CD4-positive, alpha-beta T cell treated with Interleukin-1 beta for 1 hour (primary cell): ENCODE data around the gene KCNIP3.
"Not testable (repeated sequence)": the region's sequence is repeated elsewhere in the genome, so short reads cannot be mapped to it uniquely, and the experiment has no call there.

Experiments used
- DNase-seq, 2 donors: peaks; one replicate each; pipeline ENCODE4 v3.0.0-alpha.2; 2020 to 2022

The KCNIP3 gene

DNA sequence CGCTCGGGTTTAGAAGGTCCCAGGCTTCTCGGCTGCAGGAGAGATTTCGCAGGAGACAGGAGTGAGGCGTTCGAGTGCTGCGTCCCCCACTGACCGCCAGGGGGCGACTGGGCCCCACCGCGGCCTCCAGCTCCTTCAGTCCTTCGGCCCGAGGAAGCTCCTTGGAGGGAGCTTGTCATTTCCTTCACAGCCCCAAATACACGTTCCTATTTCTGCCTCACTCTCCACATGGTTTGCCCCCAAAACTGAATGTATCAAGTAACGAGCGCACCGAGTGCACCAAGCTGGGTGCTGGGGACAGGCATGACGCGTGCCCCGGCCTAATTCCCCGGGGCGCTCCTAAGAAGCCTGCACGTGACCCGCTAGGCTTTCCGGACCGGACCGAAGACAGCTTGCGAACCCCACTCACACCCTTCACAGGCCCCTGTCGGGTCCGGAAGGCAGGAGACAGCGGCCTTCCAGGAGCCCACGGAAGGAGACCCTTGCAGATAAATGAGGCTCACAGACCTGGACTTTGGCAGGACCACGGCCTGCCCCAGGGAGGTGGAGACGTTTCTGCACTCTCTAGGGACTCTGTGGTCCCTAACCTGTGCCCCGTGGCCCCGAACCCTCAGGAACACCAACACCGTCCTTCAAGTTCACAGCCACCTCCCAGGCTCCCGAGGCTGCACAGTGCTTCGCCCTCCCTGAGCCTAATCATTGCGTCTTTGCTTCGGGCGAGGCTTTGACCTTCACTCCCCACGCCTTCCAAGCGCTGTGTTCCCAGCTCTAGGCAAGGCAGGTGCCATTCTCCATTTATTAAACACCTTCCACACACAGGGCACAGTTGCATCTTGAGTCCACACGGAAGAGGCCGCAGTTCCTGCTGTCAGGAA lies 92.3 kb downstream of the KCNIP3 start:
- peak; percentile 11 to 17 for DNase-seq

DNA sequence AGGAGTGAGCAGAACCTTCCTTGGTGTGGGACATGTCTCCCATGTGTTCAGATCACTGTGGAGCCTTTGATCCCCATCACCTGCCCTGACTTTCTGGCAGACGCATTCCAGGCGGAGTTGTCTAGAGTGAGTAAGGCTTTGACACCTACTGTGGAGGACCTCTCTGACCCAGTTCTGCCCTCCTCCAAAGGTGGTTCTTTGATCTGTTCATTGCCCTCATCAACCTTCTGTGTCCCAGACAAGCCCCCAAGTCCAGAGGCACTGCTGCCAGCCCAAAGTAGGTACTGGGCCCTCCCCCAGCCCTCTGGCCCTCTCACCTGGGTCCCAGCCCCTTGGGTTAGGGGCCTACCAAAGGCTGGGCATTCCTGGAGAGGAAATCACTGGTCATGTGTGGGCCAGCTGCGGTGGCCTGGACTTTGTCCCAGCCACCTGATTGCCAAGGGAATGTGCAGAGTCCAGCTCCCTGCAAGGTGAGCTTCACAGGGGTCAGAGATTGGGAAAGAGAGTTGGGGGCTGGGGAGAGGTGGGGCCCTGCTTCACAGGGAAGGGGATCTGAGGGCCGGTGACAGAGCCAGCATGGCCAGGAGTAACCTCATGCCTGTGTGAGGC lies 93.2 kb downstream of the KCNIP3 start:
- DNase-seq, result no peak

DNA sequence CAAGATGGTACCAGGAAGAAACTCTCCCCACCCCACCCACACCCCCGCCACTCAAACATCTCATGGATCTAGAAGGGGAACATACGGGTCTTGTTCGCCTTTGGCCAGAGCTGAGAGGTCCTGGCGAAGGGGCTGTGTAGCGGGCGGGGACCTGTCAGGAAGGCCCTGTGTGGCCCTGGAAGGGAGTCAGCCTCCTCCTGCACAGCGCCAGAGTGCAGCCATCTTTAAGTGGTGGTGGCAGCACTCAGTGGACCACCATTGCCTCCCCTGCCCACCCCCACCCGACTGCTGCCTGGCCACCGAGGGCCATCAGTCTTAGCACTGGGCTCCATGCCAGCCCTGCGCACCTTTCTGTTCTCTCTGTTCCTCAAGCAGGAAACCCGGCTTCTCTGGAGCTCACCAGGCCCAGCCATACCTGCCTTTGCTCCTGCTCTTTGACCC lies 93.8 kb downstream of the KCNIP3 start:
- no peak for DNase-seq

DNA sequence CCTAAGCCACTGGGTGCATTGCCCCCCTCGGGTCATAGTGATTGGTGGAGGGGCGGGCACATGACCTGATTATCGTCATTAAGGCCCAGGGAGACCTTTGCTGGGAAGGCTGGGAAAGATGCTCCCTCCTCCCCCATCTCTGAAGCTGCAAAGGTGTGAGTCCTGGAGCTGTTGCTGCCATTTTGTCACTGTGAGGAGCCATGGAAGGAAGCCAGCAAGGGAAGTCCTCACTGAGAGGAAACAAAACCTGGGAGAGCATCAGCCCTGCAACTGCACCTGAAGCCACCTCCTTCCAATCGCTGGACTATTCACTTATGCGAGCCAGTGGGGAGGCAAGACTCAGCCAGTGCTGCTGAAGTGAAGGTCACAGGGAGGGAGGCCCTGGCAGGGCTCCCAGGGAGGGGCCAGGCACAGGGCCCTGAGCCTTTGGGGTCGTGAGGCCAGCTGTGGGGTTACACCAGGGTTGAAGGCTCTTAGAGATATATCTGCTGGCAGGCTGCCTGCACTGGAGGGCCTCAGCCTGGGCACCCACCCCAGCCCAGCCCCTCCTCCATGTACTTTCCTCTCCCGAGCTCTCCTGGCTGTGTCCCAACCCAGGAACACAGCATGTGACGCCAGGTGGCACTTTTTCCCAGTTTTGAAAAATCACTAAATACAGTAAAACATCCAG lies 94.6 kb downstream of the KCNIP3 start:
- DNase-seq, result no peak

DNA sequence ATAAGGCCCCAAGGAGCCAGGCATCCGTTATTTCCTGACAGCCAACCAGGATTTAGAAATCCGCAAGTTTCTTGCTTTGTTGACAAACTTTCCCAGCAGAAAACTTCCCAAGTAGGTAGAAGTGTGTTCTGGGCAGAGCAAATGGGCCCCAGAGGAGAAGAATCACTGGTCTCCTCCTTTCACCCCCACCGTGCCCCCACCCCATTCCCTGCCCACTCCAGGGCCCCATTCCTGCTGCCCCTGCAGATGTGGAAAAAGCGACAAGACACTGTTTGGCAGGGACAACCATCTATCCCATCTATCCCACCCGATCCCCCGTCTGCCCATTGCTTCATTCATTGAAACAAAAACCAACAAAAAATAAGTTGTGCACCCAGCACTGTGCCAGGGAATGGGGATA lies 95.2 kb downstream of the KCNIP3 start:
- no peak for DNase-seq

DNA sequence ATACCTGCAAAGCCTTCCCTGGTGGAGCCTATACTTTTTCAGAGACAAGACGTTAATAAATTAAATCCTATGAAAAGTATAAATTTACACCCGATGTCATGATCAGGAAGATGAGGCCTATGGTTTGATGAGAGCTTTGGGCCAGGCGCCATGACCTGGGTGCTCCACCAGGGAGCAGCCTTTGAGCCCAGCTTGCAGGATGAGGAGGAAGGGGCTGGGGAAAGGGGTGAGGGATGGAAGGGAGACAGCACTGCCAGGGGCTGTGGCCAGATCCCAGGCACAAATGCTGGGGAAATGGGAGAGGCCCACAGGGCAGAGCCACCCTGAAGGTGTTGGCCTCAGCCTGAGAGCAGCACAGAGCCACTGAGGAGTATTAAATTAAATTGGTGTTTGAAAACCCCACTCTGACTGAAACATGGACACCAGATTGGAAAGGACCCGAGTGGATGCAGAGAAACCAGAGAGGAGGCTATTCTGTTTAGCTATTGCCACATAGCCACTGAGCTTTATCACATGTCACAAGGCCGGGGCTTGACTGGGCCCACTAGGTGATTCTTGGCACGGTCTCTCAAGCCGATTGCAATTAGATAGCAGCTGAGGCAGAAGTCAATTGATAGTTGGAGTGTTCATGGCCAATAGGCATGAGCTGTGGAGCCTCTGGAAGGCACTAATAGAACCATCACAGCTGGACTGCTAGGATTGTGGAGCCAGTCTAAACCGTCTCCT lies 95.7 kb downstream of the KCNIP3 start:
- DNase-seq, result no peak

- no peak for DNase-seq
These were observed 96.8 kb downstream of the KCNIP3 start for GRCh38 chr2:95393901-95394300.

DNA sequence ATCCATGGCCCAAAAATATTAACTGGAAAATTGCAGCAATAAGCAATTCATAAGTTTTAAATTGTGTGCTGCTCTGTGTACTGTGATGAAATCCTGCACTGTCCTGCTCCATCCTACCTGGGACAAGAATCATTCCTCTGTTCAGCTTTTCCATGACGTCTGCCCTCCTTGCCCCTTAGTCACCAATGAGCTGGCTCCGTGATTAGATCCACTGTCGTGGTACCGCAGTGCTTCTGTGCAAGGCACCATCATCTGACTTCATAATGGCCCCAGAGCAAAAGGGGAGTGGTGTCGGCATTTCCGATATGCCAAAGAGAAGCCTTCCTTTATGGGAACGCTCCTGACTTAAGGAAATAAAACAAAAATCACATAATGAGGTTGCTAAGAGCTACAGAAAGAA lies 101.9 kb downstream of the KCNIP3 start:
- no peak for DNase-seq

GRCh38 chr2:95401480-95401879 lies 104.3 kb downstream of the KCNIP3 start:
- DNase-seq, result no peak

DNA sequence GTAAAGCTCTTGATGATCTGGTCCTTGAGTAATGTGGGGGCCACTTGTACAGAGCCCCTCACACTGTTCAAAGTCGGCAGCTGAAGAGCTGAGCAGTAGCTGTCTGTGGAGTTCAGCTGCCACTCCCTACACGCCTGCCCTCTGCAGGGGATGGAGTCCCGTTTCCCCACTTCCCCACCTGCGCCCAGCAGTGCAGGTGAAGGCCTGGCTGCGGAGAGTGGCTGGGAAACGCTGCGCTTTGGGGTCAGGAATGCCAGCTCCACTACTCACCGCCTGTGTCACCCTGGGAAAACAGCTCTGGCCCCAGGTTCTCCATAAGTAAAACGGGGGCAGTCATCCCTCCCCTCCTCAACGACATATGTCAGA lies 104.8 kb downstream of the KCNIP3 start:
- not testable (repeated sequence) for DNase-seq

DNA sequence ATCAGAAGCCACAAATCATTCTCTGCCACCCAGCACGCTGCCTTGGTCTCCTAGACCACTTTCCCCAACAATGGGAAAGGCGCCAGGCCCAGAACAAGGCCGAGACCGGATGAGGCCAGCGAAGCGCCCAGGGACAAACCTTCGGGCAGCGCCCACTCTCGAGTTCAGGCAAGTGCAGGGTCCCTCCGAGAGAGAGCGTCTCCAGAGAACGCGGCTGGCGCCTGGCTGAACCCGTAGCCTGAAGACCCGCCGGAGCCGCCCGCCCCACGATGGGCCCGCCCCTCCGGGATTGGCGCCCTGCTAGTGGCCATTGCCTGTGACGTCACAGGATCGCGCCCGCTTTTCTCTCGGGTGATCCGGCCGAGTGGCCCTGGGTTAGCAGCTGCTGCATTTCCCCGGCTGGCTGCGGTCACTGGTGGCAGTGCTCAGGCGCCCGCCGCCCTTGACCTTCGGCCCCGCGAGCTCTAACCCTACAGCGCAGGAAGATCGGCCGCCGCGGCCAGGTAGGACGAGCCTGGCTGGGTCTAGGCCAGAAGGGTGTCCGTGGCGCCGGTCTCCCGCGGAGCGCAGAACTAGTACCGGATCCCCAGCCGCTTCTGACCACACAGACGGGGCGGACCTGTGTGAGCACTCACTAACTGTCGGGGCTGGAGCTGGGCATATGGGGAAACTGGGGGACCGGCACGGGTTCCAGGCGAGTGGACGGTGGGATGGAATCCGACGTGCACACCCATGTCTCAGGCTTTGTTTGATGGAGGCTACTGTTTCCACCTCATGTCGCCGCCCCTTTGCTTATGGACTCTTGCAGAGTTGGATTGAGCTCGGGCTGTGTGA lies 105.4 kb downstream of the KCNIP3 start, which contains the start of gene FAHD2A:
FAHD2A (plus strand) TSS at position 339 of the 834 bp plus-strand sequence. CDS start 2,851 bp downstream, outside the sequence.
- peak; percentile 91 to 92 for DNase-seq

- peak; percentile 33 to 38 for DNase-seq
These were observed 106.1 kb downstream of the KCNIP3 start for GRCh38 chr2:95403204-95403721.

DNA sequence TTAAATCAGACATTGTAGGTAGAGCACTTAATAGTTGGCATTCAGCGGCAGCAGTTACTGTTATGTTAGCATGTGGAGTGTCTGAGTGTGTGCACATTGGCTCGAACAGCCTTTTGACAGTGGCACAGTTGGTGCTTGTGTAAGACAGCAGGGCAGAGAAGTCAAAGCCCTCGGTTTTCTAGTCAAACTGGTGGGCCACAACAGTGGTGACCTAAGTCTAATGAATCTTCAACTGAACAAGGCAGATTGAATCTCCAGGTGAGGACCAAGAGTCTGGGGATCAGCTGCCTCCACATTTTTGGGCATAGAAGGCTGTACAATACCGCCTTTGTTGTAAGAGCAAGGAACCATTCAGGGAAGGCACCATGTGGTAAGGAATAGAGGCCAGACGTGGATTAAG lies 106.7 kb downstream of the KCNIP3 start:
- not testable (repeated sequence) for DNase-seq

GRCh38 chr2:95404676-95405075 lies 107.5 kb downstream of the KCNIP3 start:
- not testable (repeated sequence) for DNase-seq

DNA sequence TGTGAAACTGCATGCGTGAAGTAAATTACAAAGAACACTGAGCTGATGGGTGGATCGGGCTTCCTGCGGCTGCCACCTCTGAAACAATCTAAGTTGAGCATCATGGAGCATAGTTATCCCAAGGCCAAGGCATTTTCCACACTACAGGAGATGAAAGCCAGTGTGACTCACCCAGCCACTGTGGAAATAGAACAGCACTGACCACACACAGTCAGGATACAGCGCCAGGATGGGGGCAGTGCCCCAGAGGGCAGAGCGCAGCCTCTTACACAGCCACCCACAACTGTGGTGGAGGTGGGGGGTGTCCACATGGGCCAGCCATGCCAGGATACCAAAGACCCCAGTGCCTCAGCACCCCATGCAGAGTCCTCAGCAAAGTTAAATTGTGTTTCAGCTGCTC lies 114.1 kb downstream of the KCNIP3 start:
- DNase-seq, result not testable (repeated sequence)

DNA sequence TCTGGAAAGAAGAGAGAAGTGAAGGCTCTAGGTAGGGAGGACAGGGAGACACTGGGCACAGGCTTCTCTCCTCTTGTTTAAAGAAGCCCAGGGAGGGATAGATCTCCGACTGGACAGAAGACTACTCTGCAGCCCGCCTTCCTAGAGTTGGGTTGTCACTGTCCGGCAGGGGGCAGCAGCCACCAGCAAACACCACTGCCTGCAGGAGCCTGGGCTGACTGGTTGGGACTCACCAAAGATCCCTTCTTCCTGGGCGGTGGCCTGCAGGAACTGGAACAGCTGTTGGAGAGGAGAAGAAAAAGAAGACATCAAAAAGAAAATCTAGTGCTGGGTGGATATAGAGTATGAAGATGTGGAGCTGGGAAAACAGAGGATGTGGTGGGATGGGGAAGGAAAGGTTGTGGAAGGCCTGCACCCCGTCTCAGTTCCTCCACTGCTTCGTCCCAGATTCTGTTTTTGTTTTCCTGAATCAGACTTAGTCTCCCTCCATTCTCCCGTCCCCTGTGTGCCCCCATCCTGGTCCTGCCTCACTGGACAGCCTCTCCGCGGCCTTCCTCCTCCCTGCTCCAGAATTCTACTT lies 117.0 kb downstream of the KCNIP3 start:
- peak; percentile 38 to 56 for DNase-seq

- DNase-seq, result not testable (repeated sequence)
These were observed 118.0 kb downstream of the KCNIP3 start for GRCh38 chr2:95415138-95415537.

GRCh38 chr2:95415561-95415960 lies 118.4 kb downstream of the KCNIP3 start:
- not testable (repeated sequence) for DNase-seq

- DNase-seq, result not testable (repeated sequence)
These were observed 130.2 kb downstream of the KCNIP3 start for GRCh38 chr2:95427196-95427867.

DNA sequence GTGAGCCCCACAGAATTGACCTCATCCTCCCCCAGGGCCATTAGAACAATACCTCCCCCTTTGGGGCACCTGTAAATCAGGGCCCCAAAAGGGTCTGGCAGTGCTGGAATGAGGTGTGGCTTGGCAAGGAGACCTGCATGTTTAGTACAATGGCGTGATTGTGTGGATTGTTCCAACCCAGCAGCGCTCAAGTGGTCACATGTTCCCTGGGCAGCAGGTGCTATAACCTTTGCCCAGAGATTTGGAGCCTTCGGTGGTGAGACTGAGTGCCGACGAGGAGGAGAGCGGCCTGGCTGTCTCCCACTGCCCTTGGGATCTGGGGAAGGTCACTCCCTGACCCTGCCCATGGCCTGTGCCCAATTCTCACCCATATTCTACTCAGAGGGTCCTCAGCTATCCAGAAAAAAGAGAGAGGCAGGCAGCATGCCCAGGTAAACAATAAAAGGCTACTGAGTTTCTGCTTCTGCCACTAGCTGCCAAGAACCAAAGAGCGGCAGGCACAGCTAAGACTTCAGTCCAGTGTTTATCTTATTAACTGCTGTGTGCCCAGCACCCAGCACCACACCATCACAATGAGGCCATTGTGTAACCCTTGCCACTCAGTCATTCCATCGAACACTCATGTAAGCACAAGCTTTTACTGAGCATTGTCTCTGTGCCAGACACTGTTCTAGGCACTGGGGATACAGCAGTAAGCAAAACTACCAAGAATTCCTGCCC lies 132.8 kb downstream of the KCNIP3 start:
- not testable (repeated sequence) for DNase-seq
